Right lobe of liver (tissue), 6 donors: ENCODE results near the gene AK2. TPM values are rescaled to one million over a fixed set of nuclear protein-coding genes. Genes with fewer than 3 reads are reported as not detected.
A peak's percentile ranks its signal among the peaks of the same experiment; 100 is the strongest.
"Not testable (repeated sequence)": the region's sequence is repeated elsewhere in the genome, so short reads cannot be mapped to it uniquely, and the experiment has no call there.

ENCODE experiments used
- ATAC-seq, 4 donors: fragments of 200-7000 bp; cut with Tn5 transposase; one replicate each; pipeline ENCODE4 v1.9.1; 2020; ENCODE audit warnings: mild to moderate bottlenecking in 4 of 4, moderate library complexity in 4 of 4
- DNase-seq, 3 donors: peaks; one replicate each; pipeline ENCODE4 v3.0.0-alpha.2; 2020
- H3K27ac ChIP-seq, 3 donors: fragments of 200-600 bp; one replicate each; pipeline ENCODE4 v1.8.0; 2022
- H3K27me3 ChIP-seq, 2 donors: fragments of 200-600 bp; one replicate each; pipeline ENCODE4 v1.8.0; 2022
- H3K36me3 ChIP-seq, 4 donors: fragments of 200-600 bp; sonication (generic) in 1 of 4; one replicate each; pipeline versions ENCODE4 v1.5.1 to v1.8.0; 2017 to 2022; ENCODE audit warnings: control low read depth in 1 of 4
- H3K4me1 ChIP-seq, 4 donors: fragments of 200-600 bp; sonication (generic) in 1 of 4; one replicate each; pipeline versions ENCODE4 v1.5.1 to v1.8.0; 2017 to 2022; ENCODE audit warnings: control low read depth in 1 of 4
- H3K4me3 ChIP-seq, 3 donors: fragments of 200-600 bp; one replicate each; pipeline ENCODE4 v1.8.0; 2022
- H3K9me3 ChIP-seq, 4 donors: fragments of 200-600 bp; sonication (generic) in 1 of 4; one replicate each; pipeline versions ENCODE4 v1.5.1 to v1.8.0; 2017 to 2022; ENCODE audit warnings: control low read depth in 1 of 4
- CTCF ChIP-seq, 4 donors: fragments of 200-600 bp in 3 of 4; fragments of 450-650 bp in 1 of 4; IDR thresholded peaks; one replicate each; pipeline versions ENCODE4 v1.5.1 to v1.8.0; 2016 to 2022; ENCODE audit warnings: antibody characterized with exemption in 4 of 4, mild to moderate bottlenecking in 2 of 4
- POLR2A ChIP-seq: fragments of 450-650 bp; IDR thresholded peaks from one replicate; pipeline ENCODE4 v1.6.1; 2017; ENCODE audit warnings: antibody characterized with exemption, mild to moderate bottlenecking
- WGBS: methylation state at CpG from one replicate; pipeline ENCODE4 v1.1.6; 2018; ENCODE audit warnings: low coverage, low lambda C conversion rate; ENCODE audit not compliant: insufficient coverage; ENCODE audit errors: missing lambda C conversion rate; 5-methylcytosine and 5-hydroxymethylcytosine counted together
- intact Hi-C, 2 donors: fragments of 100-400 bp; cut with DNase I; formaldehyde crosslinking; loops; one replicate each; pipeline versions ENCODE4 v1.11.2 to v1.14.1; 2022
- total RNA-seq, 6 experiments: library from RNA; depleted of rRNA in 2 of 6; stranded (reverse); fragments of >200 nt in 2 of 6; fragmentation: NEBNext Ultra II Directional in 3 of 6; extraction: Animal tissue kit (Norgen Biotek cat#: 25700) in 3 of 6; gene quantifications; one replicate each; pipeline versions ENCODE4 v1.1.0 to v1.2.4, GENCODE V29; 2016 to 2023
- donor health status: DM: no; HTN: yes; CAD: no.
- donor health status: DM: no; HTN: no; CAD: no.
- donor health status: DM: no; HTN: no; CAD: no.
- donor health status: DM: no; HTN: yes; CAD: no.
- donor health status: DM: no; HTN: yes; CAD: no.

AK2 gene
- total RNA-seq, 6 experiments from 2014 or later = 119 to 301 (median 130) TPM

GRCh38 chr1:33029921-33030320, 6.8 kb downstream of the AK2 start:
- Histone ChIP-seq H3K27me3 (no peaks in the 10 kb centered on the region), H3K4me3 (no peak overlapping the region), H3K4me1 (peaks cover 0 to 69% (median 29%) of the 10 kb centered on the region in 4 donors), H3K27ac (no peak overlapping the region), H3K9me3 (no peaks in the 10 kb centered on the region), H3K36me3 (peaks cover 0 to 2% (median 0%) of the 10 kb centered on the region in 4 donors)
- no peak for ATAC-seq
- DNase-seq = no peak
- 97% methylated on average over 5 of the region's 5 CpGs for WGBS
- intact Hi-C loops = no loop called here
- TF ChIP-seq CTCF (IDR thresholded peaks at IDR 0.05) (no peak), POLR2A (no peak)

GRCh38 chr1:33029209-33029608, 7.5 kb downstream of the AK2 start:
- H3K9me3 ChIP-seq = no peaks in the 10 kb centered on the region
- H3K36me3 ChIP-seq = peaks cover 0 to 2% (median 1%) of the 10 kb centered on the region in 4 donors
- 91% methylated on average over 2 of the region's 4 CpGs for WGBS
- H3K4me3 ChIP-seq = no peak overlapping the region
- no peaks in the 10 kb centered on the region for H3K27me3 ChIP-seq
- peaks cover 0 to 76% (median 32%) of the 10 kb centered on the region in 4 donors for H3K4me1 ChIP-seq
- DNase-seq (no peak), ATAC-seq (no peak)
- no peak overlapping the region for H3K27ac ChIP-seq
- TF ChIP-seq POLR2A (no peak), CTCF (IDR thresholded peaks at IDR 0.05) (no peak)
- intact Hi-C loops = no loop called here

- intact Hi-C loops = no loop called here
These were observed 10.9 kb downstream of the AK2 start for GRCh38 chr1:33025761-33026160.

GRCh38 chr1:33025180-33025569, 11.5 kb downstream of the AK2 start:
- DNase-seq = no peak
- no peak for ATAC-seq
- Histone ChIP-seq H3K36me3 (peaks cover 0 to 23% (median 10%) of the 10 kb centered on the region in 4 donors), H3K9me3 (no peaks in the 10 kb centered on the region), H3K4me3 (no peak overlapping the region), H3K27ac (no peak overlapping the region), H3K27me3 (no peaks in the 10 kb centered on the region), H3K4me1 (peaks cover 0 to 76% (median 30%) of the 10 kb centered on the region in 4 donors)
- TF ChIP-seq CTCF (IDR thresholded peaks at IDR 0.05) (no peak), POLR2A (no peak)
- intact Hi-C loops = no loop called here
- 25% methylated on average over 1 of the region's 1 CpG for WGBS

More at GRCh38 chr1:33025761-33026160, 10.9 kb downstream of the AK2 start:
- Histone ChIP-seq H3K4me1 (peaks cover 0 to 81% (median 30%) of the 10 kb centered on the region in 4 donors), H3K4me3 (no peak overlapping the region), H3K36me3 (peaks cover 0 to 17% (median 6%) of the 10 kb centered on the region in 4 donors), H3K27ac (peak overlapping the region in 1 of 3 donors; percentile 76), H3K27me3 (no peaks in the 10 kb centered on the region), H3K9me3 (no peaks in the 10 kb centered on the region)
- TF ChIP-seq CTCF (IDR thresholded peaks at IDR 0.05) (no peak), POLR2A (no peak)
- DNase-seq (no peak), ATAC-seq (no peak)
- WGBS = 83% methylated on average over 4 of the region's 4 CpGs

- ATAC-seq, DNase-seq, H3K9me3 ChIP-seq, H3K4me3 ChIP-seq, H3K27ac ChIP-seq, H3K27me3 ChIP-seq, intact Hi-C loops: not testable (repeated sequence)
- H3K36me3 ChIP-seq = peaks cover 0 to 28% (median 14%) of the 10 kb centered on the region in 4 donors
- WGBS = 62% methylated on average over 6 of the region's 6 CpGs
- H3K4me1 ChIP-seq = peaks cover 0 to 73% (median 30%) of the 10 kb centered on the region in 4 donors
These were observed 12.1 kb downstream of the AK2 start for GRCh38 chr1:33024430-33025179.
